ENCODE measurements around the gene PSAPL1. TPM values are rescaled to one million over a fixed set of nuclear protein-coding genes. Genes with fewer than 3 reads are reported as not detected.
A peak's percentile ranks its signal among the peaks of the same experiment; 100 is the strongest.

The PSAPL1 gene
- total RNA-seq, 1 donor, result not detected

- H3K4me3 ChIP-seq (ENCODE audit: low read depth, low read length), result no peak overlapping the region
- no peak for DNase-seq (ENCODE audit: low read depth)
- TF ChIP-seq CTCF (IDR thresholded peaks at IDR 0.05; ENCODE audit: insufficient read depth, low read length), result no peak
Observed at GRCh38 chr4:7411491-7411890, 23.2 kb downstream of the PSAPL1 start.

GRCh38 chr4:7410446-7410845 lies 24.3 kb downstream of the PSAPL1 start:
- DNase-seq (ENCODE audit: low read depth), result no peak
- H3K4me3 ChIP-seq (ENCODE audit: low read depth, low read length), result no peak overlapping the region
- no peak for TF ChIP-seq CTCF (IDR thresholded peaks at IDR 0.05; ENCODE audit: insufficient read depth, low read length)

DNA sequence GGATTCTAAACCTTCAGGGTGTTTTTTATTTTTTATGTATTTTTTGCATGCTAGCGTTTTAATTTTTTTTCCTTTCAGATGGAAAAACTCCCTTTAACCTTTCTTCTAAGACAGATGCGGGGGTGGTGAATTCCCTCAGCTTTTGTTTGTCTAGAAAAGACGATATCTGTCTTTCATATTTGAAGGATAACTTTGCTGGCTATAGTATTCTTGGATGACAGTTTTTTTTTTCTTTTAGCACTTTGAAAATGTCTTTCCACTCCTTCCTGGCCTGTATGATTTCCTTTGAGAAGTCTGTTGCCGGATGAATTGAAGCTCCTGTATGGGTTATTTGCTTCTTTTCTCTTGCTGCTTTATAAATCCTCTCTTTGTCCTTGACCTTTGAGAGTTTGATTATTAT lies 26.6 kb downstream of the PSAPL1 start:
- no peak for DNase-seq (ENCODE audit: low read depth)
- H3K4me3 ChIP-seq (ENCODE audit: low read depth, low read length), result no peak overlapping the region
- no peak for TF ChIP-seq CTCF (IDR thresholded peaks at IDR 0.05; ENCODE audit: insufficient read depth, low read length)

DNA sequence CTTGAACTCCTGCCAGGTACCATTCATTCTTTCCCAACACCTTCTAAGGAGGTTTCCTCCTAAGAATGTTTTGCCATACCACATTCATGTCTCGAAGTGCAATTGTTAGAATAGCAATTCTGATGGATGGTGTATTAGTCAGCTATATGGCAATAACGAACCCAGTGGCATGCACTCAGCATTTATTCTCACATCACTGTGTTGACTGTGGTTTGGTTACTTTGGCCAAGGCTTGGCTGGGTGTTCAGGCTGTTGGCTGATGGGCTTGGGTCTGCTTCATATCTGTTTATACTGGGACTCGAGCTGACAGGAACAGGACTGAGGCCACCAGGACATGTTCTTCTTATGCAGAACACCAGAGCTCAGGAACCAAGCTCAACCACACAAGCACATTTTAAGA lies 31.7 kb downstream of the PSAPL1 start:
- TF ChIP-seq CTCF (IDR thresholded peaks at IDR 0.05; ENCODE audit: insufficient read depth, low read length), result no peak
- DNase-seq (ENCODE audit: low read depth), result peak; percentile 11
- H3K4me3 ChIP-seq (ENCODE audit: low read depth, low read length), result no peak overlapping the region

DNA sequence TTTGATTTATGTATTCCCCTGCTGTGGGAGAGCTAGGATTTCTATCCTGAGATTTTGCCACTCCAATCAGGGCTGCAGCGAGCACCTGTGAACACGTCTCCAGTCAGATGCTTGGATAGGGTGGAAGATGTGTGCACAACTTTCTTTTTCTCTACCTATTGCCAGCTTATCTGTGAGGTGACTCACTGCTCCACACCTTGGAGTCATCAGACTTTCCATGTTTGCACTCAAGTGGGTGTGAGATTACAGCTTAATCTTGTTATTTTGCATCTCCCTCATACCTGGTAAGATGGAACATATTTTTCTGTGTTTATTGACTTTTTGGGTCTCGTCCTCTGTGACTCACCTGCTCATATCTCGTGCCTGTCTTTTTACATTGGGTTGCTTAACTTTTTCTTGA lies 32.2 kb downstream of the PSAPL1 start:
- H3K4me3 ChIP-seq (ENCODE audit: low read depth, low read length), result no peak overlapping the region
- DNase-seq (ENCODE audit: low read depth), result no peak
- no peak for TF ChIP-seq CTCF (IDR thresholded peaks at IDR 0.05; ENCODE audit: insufficient read depth, low read length)

GRCh38 chr4:7400671-7401298 lies 33.9 kb downstream of the PSAPL1 start:
- DNase-seq (ENCODE audit: low read depth), result no peak
- H3K4me3 ChIP-seq (ENCODE audit: low read depth, low read length), result no peak overlapping the region
- TF ChIP-seq CTCF (IDR thresholded peaks at IDR 0.05; ENCODE audit: insufficient read depth, low read length), result no peak
